KOPT-K1 (cell line): ENCODE data around the gene CCDC88C.
"Not testable (repeated sequence)": the region's sequence is repeated elsewhere in the genome, so short reads cannot be mapped to it uniquely, and the experiment has no call there.

Experiments used
- H3K27ac ChIP-seq: fragments of 200-600 bp; sonication (generic); 2 replicates; pipeline ENCODE4 v1.5.1; 2016; ENCODE audit warnings: antibody characterized with exemption, mild to moderate bottlenecking, low read depth, low read length; ENCODE audit not compliant: poor library complexity, severe bottlenecking
- H3K36me3 ChIP-seq: fragments of 200-600 bp; sonication (generic); 2 replicates; pipeline ENCODE4 v1.5.1; 2017; ENCODE audit warnings: antibody characterized with exemption, mild to moderate bottlenecking, low read length, moderate library complexity; ENCODE audit not compliant: insufficient read depth
- H3K9me3 ChIP-seq: fragments of 200-600 bp; sonication (generic); 2 replicates; pipeline ENCODE4 v1.5.1; 2017; ENCODE audit warnings: antibody characterized with exemption, low read length, mild to moderate bottlenecking; ENCODE audit not compliant: insufficient read depth, poor library complexity, severe bottlenecking

Gene CCDC88C

GRCh38 chr14:91409928-91410718, 7.5 kb downstream of the CCDC88C start:
- Histone ChIP-seq H3K27ac (peak overlapping the region; percentile 78), H3K9me3 (no peaks in the 10 kb centered on the region), H3K36me3 (peaks cover 84% of the 10 kb centered on the region)

- Histone ChIP-seq H3K36me3 (peaks cover 78% of the 10 kb centered on the region), H3K27ac (peak overlapping the region; percentile 78)
- not testable (repeated sequence) for H3K9me3 ChIP-seq
Observed at GRCh38 chr14:91409240-91409639, 8.4 kb downstream of the CCDC88C start.

GRCh38 chr14:91406982-91407381, 10.6 kb downstream of the CCDC88C start:
- peaks cover 62% of the 10 kb centered on the region for H3K36me3 ChIP-seq
- H3K27ac ChIP-seq, result peak overlapping the region; percentile 78
- H3K9me3 ChIP-seq, result no peaks in the 10 kb centered on the region

- Histone ChIP-seq H3K36me3 (peaks cover 64% of the 10 kb centered on the region), H3K9me3 (no peaks in the 10 kb centered on the region), H3K27ac (peak overlapping the region; percentile 78)
Observed at GRCh38 chr14:91406451-91406850, 11.2 kb downstream of the CCDC88C start.

GRCh38 chr14:91405724-91406435, 11.7 kb downstream of the CCDC88C start:
- H3K27ac ChIP-seq, result peak overlapping the region; percentile 78
- peaks cover 58% of the 10 kb centered on the region for H3K36me3 ChIP-seq
- no peaks in the 10 kb centered on the region for H3K9me3 ChIP-seq

- Histone ChIP-seq H3K27ac (peak overlapping the region; percentile 78), H3K9me3 (no peaks in the 10 kb centered on the region), H3K36me3 (peaks cover 52% of the 10 kb centered on the region)
Observed at GRCh38 chr14:91405241-91405721, 12.3 kb downstream of the CCDC88C start.

- peak overlapping the region; percentile 78 for H3K27ac ChIP-seq
- H3K9me3 ChIP-seq, result no peaks in the 10 kb centered on the region
- H3K36me3 ChIP-seq, result peaks cover 34% of the 10 kb centered on the region
Observed at GRCh38 chr14:91402771-91403600, 14.6 kb downstream of the CCDC88C start.

GRCh38 chr14:91402348-91402747, 15.3 kb downstream of the CCDC88C start:
- H3K36me3 ChIP-seq, result peaks cover 27% of the 10 kb centered on the region
- no peaks in the 10 kb centered on the region for H3K9me3 ChIP-seq
- peak overlapping the region; percentile 78 for H3K27ac ChIP-seq

GRCh38 chr14:91401751-91402150, 15.9 kb downstream of the CCDC88C start:
- H3K27ac ChIP-seq, result peak overlapping the region; percentile 78
- peaks cover 25% of the 10 kb centered on the region for H3K36me3 ChIP-seq
- H3K9me3 ChIP-seq, result no peaks in the 10 kb centered on the region

GRCh38 chr14:91400696-91401095, 16.9 kb downstream of the CCDC88C start:
- Histone ChIP-seq H3K36me3 (peaks cover 26% of the 10 kb centered on the region), H3K27ac (peak overlapping the region; percentile 76), H3K9me3 (no peaks in the 10 kb centered on the region)

- H3K36me3 ChIP-seq, result peaks cover 27% of the 10 kb centered on the region; the same call in 1 of the 2 replicates
- no peaks in the 10 kb centered on the region for H3K9me3 ChIP-seq
- H3K27ac ChIP-seq, result peak overlapping the region; percentile 76
Observed at GRCh38 chr14:91399868-91400640, 17.6 kb downstream of the CCDC88C start.

GRCh38 chr14:91398707-91399106, 18.9 kb downstream of the CCDC88C start:
- Histone ChIP-seq H3K36me3 (peaks cover 35% of the 10 kb centered on the region; the same call in 1 of the 2 replicates), H3K9me3 (no peaks in the 10 kb centered on the region), H3K27ac (peak overlapping the region; percentile 76)

GRCh38 chr14:91397965-91398591, 19.5 kb downstream of the CCDC88C start:
- Histone ChIP-seq H3K27ac (peak overlapping the region; percentile 76), H3K9me3 (no peaks in the 10 kb centered on the region), H3K36me3 (peaks cover 35% of the 10 kb centered on the region; the same call in 1 of the 2 replicates)
